Mesendoderm (in vitro differentiated cells): ENCODE measurements around the gene KL.

Source experiments
- DNase-seq: peaks from one replicate; pipeline ENCODE4 v3.0.0; 2013
- H2AK5ac ChIP-seq: 2 replicates; pipeline ENCODE4 v1.6.1; 2013; ENCODE audit warnings: low read length, inconsistent platforms
- H2BK120ac ChIP-seq: 2 replicates; pipeline ENCODE4 v1.6.1; 2013; ENCODE audit warnings: low read depth, mild to moderate bottlenecking, low read length, moderate library complexity, mixed read lengths
- H2BK15ac ChIP-seq: replicated peaks from 2 replicates; pipeline ENCODE4 v1.6.1; 2013; ENCODE audit warnings: low read depth, mild to moderate bottlenecking, moderate library complexity
- H2BK5ac ChIP-seq: 2 replicates; pipeline ENCODE4 v1.6.1; 2013; ENCODE audit warnings: low read length, inconsistent platforms
- H3K18ac ChIP-seq: 2 replicates; pipeline ENCODE4 v1.6.1; 2013; ENCODE audit warnings: mild to moderate bottlenecking, low read length, mixed read lengths
- H3K23ac ChIP-seq: one replicate; pipeline ENCODE4 v1.6.1; 2013; ENCODE audit warnings: low read length
- H3K27ac ChIP-seq: 2 replicates; pipeline ENCODE4 v1.5.1; 2013; ENCODE audit warnings: low read depth, mild to moderate bottlenecking, inconsistent platforms, low read length, moderate library complexity
- H3K27me3 ChIP-seq: 2 replicates; pipeline ENCODE4 v1.6.1; 2013; ENCODE audit warnings: low read length, control low read depth, mild to moderate bottlenecking, inconsistent platforms; ENCODE audit not compliant: insufficient read depth, poor library complexity
- H3K36me3 ChIP-seq: 2 replicates; pipeline ENCODE4 v1.6.1; 2013; ENCODE audit warnings: low read length, inconsistent platforms; ENCODE audit not compliant: control insufficient read depth, insufficient read depth
- H3K4ac ChIP-seq: one replicate; pipeline ENCODE4 v1.6.1; 2013; ENCODE audit warnings: low read depth, mild to moderate bottlenecking, low read length, moderate library complexity
- H3K4me1 ChIP-seq: 2 replicates; pipeline ENCODE4 v1.6.1; 2013; ENCODE audit warnings: low read depth, low read length, inconsistent platforms; ENCODE audit not compliant: control insufficient read depth
- H3K4me2 ChIP-seq: 2 replicates; pipeline ENCODE4 v1.6.1; 2013; ENCODE audit warnings: low read length
- H3K4me3 ChIP-seq: 2 replicates; pipeline ENCODE4 v1.5.1; 2013; ENCODE audit warnings: mild to moderate bottlenecking, low read length
- H3K56ac ChIP-seq: one replicate; pipeline ENCODE4 v1.6.1; 2013; ENCODE audit warnings: low read length
- H3K79me1 ChIP-seq: 2 replicates; pipeline ENCODE4 v1.6.1; 2013; ENCODE audit warnings: low read length, inconsistent platforms
- H3K79me2 ChIP-seq: 2 replicates; pipeline ENCODE4 v1.6.1; 2013; ENCODE audit warnings: mild to moderate bottlenecking, low read length; ENCODE audit not compliant: control insufficient read depth, insufficient read depth
- H3K9ac ChIP-seq: 2 replicates; pipeline ENCODE4 v1.6.1; 2013; ENCODE audit warnings: low read length, inconsistent platforms
- H4K5ac ChIP-seq: one replicate; pipeline ENCODE4 v1.6.1; 2013; ENCODE audit warnings: low read length
- H4K8ac ChIP-seq: one replicate; pipeline ENCODE4 v1.6.1; 2013; ENCODE audit warnings: low read depth, mild to moderate bottlenecking, control low read depth, low read length, moderate library complexity
- WGBS: extraction: QIAGEN DNeasy Blood & Tissue Kit; methylation state at CpG from one replicate; pipeline ENCODE4 v1.1.7; 2013; ENCODE audit warnings: low lambda C conversion rate, missing lambda C conversion rate; ENCODE audit not compliant: insufficient coverage; ENCODE audit errors: extremely low coverage; 5-methylcytosine and 5-hydroxymethylcytosine counted together

KL gene

DNA sequence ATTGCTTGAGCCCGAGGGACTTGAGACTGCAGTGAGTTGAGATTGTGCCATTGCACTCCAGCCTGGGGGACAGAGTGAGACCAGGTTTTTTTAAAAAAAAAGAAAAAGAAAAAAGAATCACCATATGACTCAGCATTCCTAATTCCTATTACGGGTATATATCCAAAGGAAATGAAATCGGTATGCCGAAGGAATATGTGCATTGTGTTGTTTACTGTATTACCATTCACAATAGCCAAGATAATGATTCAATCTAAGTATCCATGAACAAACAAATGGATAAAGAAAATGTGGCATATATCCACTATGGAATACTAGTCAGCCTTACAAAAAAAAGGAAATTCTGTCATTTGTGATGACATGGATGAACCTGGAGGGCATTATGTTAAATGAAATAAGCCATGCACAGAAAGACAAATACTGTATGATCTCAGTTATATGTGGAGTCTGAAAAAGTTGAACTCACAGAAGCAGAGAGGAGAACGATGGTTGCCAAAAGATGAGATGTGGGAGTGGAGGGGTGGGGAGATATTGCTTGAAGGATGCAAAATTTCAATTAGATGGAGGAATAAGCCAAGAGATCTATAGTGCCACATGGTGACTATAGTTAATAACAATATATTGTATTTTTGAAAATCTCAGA is 4.3 kb upstream of the KL start:
- Histone ChIP-seq H3K27ac (no peak overlapping the region), H2BK15ac (no peak overlapping the region), H4K5ac (no peak overlapping the region), H2AK5ac (no peak overlapping the region), H3K23ac (no peak overlapping the region), H3K4me3 (no peak overlapping the region), H3K18ac (no peak overlapping the region), H3K36me3 (no peaks in the 10 kb centered on the region), H2BK120ac (no peak overlapping the region), H3K9ac (no peak overlapping the region), H2BK5ac (no peak overlapping the region), H3K4me1 (no peaks in the 10 kb centered on the region), H3K4ac (no peak overlapping the region), H4K8ac (no peak overlapping the region), H3K4me2 (no peak overlapping the region), H3K79me2 (no peaks in the 10 kb centered on the region), H3K56ac (no peak overlapping the region), H3K79me1 (no peaks in the 10 kb centered on the region), H3K27me3 (peaks cover 15% of the 10 kb centered on the region)
- no CpG with 5 or more reads among the region's 5 CpGs for WGBS
- DNase-seq, result no peak

- Histone ChIP-seq H2AK5ac (no peak overlapping the region), H2BK120ac (no peak overlapping the region), H2BK15ac (no peak overlapping the region), H3K18ac (no peak overlapping the region), H3K56ac (no peak overlapping the region), H3K79me2 (no peaks in the 10 kb centered on the region), H3K4me2 (no peak overlapping the region), H3K4ac (no peak overlapping the region), H3K23ac (no peak overlapping the region), H3K27me3 (peaks cover 13% of the 10 kb centered on the region), H3K27ac (no peak overlapping the region), H3K4me1 (peaks cover 1% of the 10 kb centered on the region), H3K36me3 (no peaks in the 10 kb centered on the region), H3K4me3 (no peak overlapping the region), H3K9ac (no peak overlapping the region), H4K5ac (no peak overlapping the region), H2BK5ac (no peak overlapping the region), H3K79me1 (no peaks in the 10 kb centered on the region), H4K8ac (no peak overlapping the region)
- DNase-seq, result no peak
- no CpG with 5 or more reads among the region's 4 CpGs for WGBS
Measured at GRCh38 chr13:33014291-33014690, 1.9 kb upstream of the KL start.

DNA sequence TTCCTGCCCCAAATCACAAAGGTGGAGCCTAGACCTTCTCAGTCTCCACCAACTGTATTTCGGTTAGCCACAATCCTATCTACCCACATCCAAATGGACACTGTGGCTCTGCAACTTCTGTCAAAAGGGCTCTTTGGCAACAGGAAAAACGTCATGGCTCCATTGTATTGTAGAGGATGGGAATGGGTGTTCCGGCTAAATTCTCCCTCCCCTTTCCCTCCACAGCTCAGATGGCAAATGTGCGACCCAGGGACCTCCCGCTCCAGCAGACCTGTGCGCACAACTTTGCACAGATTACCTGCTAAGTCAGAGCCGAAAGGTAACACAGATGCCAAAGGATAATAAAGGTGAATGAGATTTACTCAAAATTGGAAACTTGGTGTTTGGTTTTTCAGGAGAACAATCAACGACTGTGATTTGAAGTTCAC is 968 bp upstream of the KL start:
- H3K18ac ChIP-seq, result no peak overlapping the region
- H3K79me2 ChIP-seq, result no peaks in the 10 kb centered on the region
- no peak overlapping the region for H3K23ac ChIP-seq
- no peak overlapping the region for H3K56ac ChIP-seq
- H3K4me1 ChIP-seq, result peaks cover 1% of the 10 kb centered on the region
- DNase-seq, result no peak
- H2BK15ac ChIP-seq, result no peak overlapping the region
- no peak overlapping the region for H3K27ac ChIP-seq
- H3K36me3 ChIP-seq, result no peaks in the 10 kb centered on the region
- H4K5ac ChIP-seq, result no peak overlapping the region
- H2BK120ac ChIP-seq, result no peak overlapping the region
- H4K8ac ChIP-seq, result no peak overlapping the region
- H3K27me3 ChIP-seq, result peaks cover 13% of the 10 kb centered on the region
- no peak overlapping the region for H3K4me2 ChIP-seq
- no CpG with 5 or more reads among the region's 8 CpGs for WGBS
- no peaks in the 10 kb centered on the region for H3K79me1 ChIP-seq
- H2BK5ac ChIP-seq, result no peak overlapping the region
- H3K4me3 ChIP-seq, result no peak overlapping the region
- no peak overlapping the region for H3K4ac ChIP-seq
- H3K9ac ChIP-seq, result no peak overlapping the region
- H2AK5ac ChIP-seq, result no peak overlapping the region

DNA sequence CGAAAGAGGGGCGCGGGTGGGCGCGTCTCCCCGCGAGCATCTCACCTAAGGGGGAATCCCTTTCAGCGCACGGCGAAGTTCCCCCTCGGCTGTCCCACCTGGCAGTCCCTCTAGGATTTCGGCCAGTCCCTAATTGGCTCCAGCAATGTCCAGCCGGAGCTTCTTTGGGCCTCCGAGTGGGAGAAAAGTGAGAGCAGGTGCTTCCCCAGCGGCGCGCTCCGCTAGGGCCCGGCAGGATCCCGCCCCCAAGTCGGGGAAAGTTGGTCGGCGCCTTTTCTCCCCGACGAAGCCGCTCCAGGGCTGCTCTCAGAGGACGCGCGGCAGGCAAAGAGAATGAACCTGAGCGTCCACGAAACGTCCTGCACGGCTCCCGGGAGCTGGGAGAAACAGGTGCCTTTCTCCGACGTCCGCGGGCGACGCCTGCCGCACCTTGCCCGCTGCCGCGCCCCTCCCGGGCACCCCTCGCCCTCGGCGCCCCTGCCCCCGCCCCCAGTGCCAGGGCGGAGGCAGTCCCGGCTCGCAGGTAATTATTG is 366 bp upstream of the KL start:
- DNase-seq, result no peak
- WGBS, result no CpG with 5 or more reads among the region's 52 CpGs
- Histone ChIP-seq H3K56ac (peak overlapping the region; percentile 12), H4K8ac (no peak overlapping the region), H3K4me1 (peaks cover 1% of the 10 kb centered on the region), H3K18ac (no peak overlapping the region), H2BK5ac (no peak overlapping the region), H3K9ac (no peak overlapping the region), H4K5ac (no peak overlapping the region), H2BK120ac (no peak overlapping the region), H3K27me3 (peaks cover 13% of the 10 kb centered on the region), H3K79me2 (no peaks in the 10 kb centered on the region), H2BK15ac (no peak overlapping the region), H3K4ac (no peak overlapping the region), H3K27ac (no peak overlapping the region), H3K36me3 (no peaks in the 10 kb centered on the region), H3K23ac (no peak overlapping the region), H3K4me2 (no peak overlapping the region), H2AK5ac (no peak overlapping the region), H3K79me1 (no peaks in the 10 kb centered on the region), H3K4me3 (no peak overlapping the region)

- Histone ChIP-seq H3K9ac (peak overlapping the region; percentile 14), H4K8ac (no peak overlapping the region), H2AK5ac (no peak overlapping the region), H3K4ac (no peak overlapping the region), H3K27me3 (peaks cover 13% of the 10 kb centered on the region), H3K4me1 (peaks cover 1% of the 10 kb centered on the region), H3K18ac (no peak overlapping the region), H3K36me3 (no peaks in the 10 kb centered on the region), H3K23ac (no peak overlapping the region), H3K79me1 (no peaks in the 10 kb centered on the region), H2BK120ac (no peak overlapping the region), H3K4me3 (no peak overlapping the region), H3K56ac (peak overlapping the region; percentile 78), H3K4me2 (peak overlapping the region; percentile 77), H3K27ac (no peak overlapping the region), H4K5ac (no peak overlapping the region), H3K79me2 (no peaks in the 10 kb centered on the region), H2BK5ac (no peak overlapping the region), H2BK15ac (no peak overlapping the region)
- no CpG with 5 or more reads among the region's 15 CpGs for WGBS
- DNase-seq, result peak; percentile 93
Measured at GRCh38 chr13:33017323-33017929, 1.2 kb downstream of the KL start.
